ENCODE data around the gene COBLL1.

COBLL1 gene

DNA sequence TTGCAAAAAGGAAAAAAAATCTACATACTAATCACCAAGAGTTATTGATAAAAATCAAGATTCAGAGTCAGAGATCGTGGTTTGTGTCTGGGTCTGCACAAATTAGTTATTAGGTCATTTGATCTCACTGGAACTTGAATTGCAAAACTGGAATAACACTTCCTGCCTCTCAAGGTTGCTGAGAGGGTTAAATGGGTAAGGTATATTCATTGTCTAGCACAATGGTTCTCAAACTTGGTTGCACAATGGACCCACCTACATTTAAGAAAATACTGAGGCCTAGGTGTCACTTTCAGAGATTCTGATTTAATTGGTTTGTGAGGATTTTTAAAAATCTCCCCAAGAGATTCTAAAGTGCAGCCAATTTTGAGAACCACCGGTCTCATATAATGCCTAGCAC is 84.8 kb downstream of the COBLL1 start:
- no peak for DNase-seq (ENCODE audit: low read depth)

DNA sequence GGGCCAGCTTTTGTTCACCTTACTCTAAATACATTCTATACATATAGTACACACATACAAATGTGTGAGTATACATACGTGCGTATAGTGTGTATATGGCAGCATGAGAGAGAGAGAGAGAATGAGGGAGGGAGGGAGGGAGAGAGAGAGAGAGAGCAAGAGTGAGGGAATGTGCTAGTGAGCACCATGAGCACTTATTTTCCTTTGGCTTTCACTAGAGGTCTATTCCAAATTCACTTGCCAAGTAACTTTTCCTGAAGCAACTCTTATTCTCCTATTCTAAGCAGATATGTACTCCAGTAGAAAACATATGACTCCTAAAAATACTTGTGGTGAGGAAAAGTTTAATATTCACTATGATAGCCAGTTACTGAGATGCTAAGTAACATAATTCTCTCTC is 85.7 kb downstream of the COBLL1 start:
- no peak for DNase-seq (ENCODE audit: low read depth)

DNA sequence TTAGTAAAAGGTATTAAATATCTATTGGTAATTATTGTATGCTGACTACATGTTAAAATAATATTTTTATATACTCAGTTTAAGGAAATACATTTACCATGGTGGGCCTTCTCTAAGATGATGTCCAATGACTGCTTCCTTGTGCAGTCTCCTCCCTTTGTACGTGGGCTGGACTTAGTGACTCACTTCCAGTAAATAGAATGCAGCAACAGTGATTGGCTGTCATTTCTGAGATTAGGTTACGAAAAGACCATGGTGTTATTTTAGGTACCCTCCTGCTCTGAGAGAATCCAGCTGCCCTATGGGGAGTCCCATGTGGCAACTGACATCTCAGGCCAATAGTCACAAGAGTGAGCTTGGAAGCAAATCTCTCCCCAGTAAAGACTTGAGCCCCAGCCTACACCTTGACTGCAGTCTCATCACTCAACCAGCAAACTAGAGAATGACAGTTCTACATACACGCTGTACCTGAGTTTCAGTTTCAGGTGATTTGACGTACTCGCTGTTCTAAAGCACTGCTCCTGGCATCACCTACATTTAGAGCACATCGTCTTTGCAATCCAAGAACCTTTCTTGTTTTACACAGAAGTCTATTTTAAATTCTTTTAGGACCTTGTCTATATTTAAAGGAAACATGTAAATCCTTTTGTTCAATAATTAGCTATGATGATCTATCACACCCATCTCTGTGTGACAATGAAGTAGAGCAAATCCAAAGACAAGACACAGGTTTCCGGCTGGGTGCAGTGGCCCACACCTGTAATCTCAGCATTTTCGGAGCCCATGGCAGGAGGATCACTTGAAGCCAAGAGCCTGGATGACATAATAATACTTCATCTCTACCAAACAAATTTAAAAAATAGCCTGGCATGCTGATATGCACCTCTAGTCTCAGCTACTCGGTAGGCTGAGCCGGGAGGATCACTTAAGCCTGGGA is 87.2 kb downstream of the COBLL1 start:
- DNase-seq (ENCODE audit: low read depth), result no peak

DNA sequence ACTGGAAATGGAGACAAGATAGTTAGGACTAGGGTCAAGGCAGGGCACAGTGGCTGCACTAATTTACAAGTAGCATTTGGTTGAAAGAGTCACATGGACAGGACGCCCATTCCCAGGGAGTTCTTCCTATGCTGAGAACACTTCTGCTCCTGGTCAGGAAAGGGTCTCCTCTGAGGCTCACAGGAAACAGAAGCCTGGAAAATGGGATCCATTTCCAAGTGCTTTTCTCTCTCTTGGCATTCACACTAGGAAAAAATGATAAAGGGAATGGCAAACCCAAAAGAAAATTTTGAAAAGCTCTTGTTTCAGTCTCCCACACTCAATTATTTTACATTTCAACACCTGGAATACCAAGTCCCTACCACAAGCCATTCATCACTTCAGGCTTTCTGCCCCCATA is 88.7 kb downstream of the COBLL1 start:
- no peak for DNase-seq (ENCODE audit: low read depth)

DNA sequence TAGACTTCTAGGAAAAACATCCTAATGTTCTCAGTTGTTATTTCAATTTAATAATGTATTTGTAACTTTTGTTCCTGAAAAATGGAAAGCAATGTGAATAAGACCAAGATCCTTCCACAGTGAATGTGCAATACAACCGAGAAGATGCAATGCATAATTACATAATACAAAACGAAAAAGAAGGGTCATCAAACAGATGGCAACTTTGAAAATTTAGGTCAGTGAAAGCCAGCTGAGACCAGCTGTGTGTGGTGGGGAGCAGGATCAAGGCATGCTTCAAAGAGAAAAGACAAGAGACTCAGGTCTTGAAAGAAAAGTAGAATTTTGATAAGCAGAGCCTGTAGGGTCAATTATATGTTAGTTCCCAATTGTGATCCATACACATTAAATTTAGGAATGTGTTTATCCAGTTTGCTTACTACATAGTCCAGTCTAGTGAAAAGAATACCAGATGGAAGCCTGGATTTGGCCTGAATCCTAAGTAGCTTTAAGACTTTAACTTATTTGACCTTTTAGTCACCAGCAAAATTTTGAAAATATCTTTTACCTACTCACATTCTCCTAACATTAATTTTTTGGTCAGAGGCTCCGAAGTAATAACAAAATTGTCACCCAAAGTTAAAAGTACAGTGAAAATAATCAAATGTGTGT is 93.7 kb downstream of the COBLL1 start:
- DNase-seq (ENCODE audit: low read depth), result no peak

DNA sequence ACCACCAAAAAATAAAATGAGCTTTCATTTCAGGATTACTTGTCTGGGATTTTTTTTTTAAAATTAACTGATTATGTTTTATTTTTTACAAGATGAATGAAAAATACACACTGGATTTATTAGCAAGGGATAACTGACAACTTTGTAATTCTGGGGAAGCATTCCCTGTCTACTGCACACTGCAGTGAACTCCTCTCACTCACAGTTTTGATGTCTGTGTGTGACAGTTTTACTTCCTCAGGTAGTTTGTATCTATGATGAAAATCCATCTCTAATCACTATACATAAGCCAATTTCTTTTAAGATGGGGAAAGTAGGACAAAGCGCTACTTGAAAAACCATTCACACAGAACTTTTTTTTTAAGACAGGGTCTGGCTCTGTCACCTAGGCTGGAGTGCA is 94.5 kb downstream of the COBLL1 start:
- DNase-seq (ENCODE audit: low read depth), result no peak

DNA sequence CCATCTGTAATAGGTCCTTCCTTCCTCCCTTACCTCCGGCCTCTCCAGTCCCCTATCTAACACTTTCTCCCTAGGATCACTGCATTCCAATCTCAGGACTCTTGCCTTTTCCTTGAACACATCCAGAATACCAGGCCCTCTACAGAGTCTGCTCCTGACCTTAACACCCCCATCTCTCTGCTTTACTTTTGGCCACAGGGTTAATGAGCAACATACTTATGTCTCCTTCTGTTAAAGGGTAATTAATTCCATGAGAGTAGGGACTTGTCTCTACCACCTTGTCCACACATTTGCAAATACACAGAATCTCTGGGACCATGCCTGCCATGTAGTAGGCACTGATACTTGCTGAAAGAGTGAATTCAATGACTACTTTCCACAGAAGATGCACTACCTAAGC is 94.9 kb downstream of the COBLL1 start:
- no peak for DNase-seq (ENCODE audit: low read depth)

DNA sequence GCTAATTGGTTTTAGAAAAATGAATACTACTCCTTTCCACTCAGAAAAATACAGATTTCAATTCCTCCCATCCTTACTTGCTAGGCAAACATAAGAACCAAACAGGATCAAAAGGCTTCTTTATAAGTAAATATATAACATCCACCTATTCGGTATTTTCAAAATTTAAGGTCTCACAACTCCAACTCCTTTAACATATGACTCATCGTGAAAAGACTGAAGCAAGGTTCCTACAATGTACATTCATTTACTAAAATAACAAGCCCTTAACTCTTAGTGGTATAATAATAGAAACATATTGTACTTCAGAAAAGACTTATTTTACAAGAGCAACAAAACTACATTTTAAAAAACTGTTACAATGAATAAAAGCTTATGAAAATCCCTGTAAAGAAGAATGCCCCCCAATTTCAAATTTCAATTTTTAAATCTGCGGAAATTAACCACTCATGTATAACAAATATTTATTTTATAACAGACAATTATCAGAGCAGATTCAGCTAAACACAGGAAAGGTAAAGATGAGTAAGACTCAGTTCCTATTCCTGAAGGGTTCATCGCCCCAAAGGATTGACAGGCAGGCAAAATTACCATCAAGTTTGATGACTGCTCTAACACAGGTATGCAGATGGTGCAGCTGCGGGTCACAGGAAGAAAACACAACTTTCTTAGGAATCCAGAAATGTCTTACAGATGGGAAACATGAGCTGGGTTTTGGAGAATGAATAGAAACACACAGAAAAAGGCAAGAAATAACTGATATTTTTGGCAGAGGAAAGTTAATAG is 96.4 kb downstream of the COBLL1 start:
- no peak for DNase-seq (ENCODE audit: low read depth)

DNA sequence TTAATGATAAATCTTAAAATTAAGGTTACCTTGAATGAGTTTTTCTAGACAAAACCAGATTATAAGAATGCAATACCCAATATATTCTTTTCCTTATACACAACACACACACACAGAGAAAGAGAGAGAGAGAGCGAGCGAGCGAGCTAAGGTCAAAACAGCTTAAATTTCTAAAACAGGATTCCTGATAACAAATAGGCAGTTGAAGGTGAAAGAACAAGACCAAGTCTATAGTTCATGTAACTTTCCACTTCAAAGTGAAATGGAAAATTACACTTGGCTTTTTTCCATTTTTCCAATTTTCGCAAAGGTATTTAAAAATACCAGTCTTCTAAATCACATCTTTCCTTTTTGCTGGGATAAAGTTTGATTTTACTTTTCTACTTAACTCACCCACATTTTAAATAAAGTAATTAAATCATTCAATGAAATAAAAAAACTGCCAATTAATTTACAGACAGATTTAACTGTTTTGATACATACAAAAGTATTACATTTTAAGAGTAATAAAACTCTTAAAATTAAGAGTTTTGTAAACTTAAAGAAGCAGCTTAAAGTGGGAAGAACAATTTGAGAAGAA is 98.8 kb downstream of the COBLL1 start:
- DNase-seq (ENCODE audit: low read depth), result no peak

DNA sequence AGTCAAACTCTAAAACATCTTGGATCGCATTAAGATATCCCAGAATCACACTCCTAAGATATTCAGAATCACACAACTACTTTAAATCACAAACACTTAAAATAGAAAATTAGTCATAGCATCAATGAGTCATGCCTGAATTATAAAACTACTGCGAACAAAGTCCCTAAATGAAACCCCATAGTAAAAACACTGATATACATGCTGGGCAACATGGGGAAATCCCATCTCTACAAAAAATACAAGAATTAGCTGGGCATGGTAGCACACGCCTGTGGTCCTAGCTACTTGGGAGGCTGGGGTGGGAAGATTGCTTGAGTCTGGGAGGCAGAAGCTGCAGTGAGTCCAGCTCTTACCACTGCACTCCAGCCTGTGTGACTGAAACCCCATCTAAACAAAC is 101.7 kb downstream of the COBLL1 start:
- no peak for DNase-seq (ENCODE audit: low read depth)

DNA sequence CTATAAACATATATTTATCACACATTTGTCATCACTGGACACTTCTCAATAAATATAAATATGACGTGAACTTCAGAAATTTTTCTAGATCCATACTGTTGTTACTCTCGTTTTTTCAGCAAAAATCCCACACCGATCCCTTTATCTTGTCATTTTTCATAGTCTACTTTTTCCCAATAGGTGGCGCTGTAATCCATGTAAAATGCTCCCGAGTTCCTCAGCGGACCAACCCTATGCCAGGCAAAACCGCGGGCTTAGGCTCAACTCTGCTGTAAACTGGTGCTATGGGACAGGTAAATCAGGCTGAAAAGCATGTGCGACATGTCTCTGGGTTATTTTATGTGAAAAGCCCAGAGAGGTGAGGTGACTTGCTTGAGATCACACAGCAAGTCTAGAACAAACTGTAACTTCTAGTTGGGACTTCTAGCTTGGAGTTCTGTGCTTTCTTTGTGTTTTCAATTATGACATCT is 104.0 kb downstream of the COBLL1 start:
- no peak for DNase-seq (ENCODE audit: low read depth)

DNA sequence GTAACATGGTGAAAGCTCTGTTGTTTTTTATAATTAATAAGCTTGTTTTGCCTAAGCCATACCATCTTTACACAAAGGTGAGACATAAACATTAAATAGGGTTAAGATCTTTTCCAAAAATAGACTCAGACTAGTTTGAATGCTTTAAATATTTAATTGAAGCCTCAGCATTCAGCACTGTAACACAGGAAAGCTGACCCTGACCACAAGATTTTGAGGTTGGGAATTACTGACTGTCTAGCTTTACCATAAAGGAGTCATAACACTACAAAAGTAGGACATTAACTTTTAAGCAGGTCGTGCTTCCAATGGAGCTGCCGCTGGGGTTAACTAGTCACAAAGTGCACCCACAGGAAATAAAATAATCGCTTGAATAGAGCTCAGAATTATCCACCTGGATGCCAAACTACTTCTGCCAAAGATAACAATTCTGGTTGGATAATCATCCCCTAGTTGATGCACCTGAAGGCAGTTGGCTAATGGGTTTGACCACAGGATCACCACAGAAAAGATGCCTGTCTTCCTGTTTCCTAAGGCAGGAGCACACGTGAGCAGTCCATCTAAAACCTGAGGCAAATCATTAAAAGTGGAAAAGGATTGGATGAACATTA is 106.2 kb downstream of the COBLL1 start:
- no peak for DNase-seq (ENCODE audit: low read depth)

DNA sequence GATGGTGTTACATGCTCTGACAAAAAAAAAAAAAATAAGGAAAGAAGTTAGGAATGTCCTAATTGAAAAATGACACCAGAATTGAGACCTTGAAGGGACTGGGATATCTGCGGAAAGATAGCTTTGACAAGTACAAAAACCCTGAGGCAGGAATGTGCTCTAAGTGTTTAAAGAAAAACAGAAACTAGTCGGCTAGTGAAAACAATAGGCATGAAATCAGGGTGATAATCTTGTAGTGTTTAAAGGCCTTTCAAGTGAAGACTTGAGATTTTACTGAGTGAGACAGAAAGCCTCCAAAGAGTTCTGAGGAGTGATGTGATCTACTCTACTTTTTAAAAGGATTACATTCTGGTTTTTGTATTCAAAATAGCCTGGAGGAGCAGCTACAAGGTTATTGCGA is 107.4 kb downstream of the COBLL1 start:
- no peak for DNase-seq (ENCODE audit: low read depth)

DNA sequence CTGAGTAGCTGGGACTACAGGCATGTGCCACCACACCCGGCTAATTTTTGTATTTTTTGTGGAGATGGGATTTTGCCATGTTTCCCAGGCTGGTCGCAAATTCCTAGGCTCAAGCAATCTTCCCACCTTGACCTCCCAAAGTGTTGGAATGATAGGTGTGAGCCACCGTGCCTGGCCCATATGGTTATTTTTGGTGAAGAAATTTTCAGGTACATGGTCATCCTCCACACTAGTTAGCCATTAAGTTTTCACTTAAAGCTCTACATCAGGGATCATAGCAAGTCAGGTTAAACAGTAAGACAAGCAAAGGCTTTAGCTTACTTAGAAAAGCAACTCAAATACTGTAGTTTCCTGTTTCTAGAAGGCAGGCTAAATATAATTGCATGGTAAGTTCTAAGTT is 116.1 kb downstream of the COBLL1 start:
- no peak for DNase-seq (ENCODE audit: low read depth)

DNA sequence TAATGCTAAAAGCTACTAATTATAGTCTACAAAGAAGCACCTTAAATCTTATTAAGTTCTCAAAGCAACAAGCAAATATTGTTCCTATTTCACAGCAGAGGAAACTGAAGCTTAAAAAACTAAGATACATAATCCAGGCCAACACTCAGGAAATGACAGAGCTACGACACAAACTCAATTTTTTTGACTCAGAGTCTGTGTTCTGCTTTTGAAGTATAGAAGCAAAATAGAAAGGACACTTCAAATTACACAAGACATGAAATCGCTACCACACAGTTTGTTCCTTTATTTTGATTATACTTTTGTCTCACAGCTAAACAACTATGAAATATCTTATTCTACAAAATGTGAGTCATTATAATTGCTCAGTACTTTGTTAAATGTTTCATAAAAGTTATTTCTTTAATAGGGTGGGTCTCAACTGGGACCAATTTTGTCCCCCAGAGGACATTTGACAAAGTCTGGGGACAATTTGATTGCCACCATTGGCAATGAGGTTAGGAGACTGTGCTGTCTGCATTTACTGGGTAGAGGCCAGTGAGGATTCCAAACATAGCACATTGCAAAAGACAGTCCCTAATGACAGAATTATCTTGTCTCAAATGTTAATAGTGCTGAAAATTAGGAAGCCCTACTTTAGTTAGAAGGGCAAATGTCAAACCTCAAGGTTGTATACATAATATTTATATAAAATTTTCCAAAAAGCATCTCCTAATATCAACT is 118.8 kb downstream of the COBLL1 start:
- no peak for DNase-seq (ENCODE audit: low read depth)

DNA sequence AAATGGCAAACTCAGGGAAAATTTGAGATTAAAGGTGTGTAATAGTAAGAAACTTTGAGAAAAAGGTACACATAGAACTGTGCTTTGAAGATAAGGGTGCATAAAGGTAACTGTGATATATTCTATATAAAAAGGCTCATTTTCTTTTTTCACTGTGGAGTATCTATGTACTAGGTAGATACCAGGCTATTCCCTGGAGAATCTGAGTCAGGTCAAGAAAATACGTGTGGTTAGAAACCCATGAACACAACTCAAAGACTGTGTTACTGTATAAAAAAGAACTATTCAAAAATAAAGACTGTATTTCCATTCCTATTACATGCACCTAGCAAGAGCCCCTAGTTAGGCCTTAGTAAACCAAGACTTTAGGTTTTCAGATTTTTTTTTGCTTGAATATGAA is 120.2 kb downstream of the COBLL1 start:
- no peak for DNase-seq (ENCODE audit: low read depth)

DNA sequence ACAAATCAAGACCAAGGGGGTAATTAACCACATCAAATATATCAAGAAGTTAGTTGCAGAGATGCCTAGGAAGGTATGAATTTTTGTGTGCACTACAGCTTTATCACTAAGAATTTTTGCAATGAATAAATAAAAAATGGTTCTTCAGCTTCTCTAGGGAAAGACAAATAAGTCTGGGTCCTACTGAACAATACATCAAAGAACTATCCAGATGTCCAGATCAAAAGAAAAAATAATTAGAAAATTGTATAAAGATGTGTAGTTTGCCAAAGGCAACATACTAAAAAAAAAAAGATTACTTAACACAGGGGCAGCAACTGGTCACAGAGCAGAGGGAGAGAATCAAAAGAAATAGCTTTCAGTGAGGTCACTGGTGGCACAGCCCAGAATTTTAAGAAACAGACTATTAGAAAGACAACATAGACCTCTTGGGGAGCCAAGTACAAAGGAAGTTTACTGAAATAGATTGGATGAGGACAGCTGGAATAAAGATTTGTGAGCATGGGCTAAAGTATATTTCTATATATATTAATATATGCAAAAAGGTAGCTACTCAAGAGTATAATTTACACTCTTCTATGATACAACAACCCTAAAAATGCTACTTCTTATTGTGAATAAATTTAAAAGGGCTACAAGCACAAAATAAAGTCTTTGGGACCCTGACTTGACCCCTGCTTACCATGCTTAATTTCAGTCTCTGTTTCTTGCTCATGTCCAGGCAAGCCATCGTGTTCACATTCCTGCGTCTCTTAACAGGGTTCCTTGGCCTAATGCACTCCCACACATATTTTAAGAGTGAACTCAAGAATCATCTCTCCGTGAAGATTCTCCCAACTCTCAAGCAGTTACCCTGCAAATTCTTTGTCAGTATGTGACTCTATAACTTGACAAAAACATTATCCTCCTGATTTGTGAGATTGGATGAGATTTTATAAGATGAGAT is 121.4 kb downstream of the COBLL1 start:
- DNase-seq (ENCODE audit: low read depth), result no peak

DNA sequence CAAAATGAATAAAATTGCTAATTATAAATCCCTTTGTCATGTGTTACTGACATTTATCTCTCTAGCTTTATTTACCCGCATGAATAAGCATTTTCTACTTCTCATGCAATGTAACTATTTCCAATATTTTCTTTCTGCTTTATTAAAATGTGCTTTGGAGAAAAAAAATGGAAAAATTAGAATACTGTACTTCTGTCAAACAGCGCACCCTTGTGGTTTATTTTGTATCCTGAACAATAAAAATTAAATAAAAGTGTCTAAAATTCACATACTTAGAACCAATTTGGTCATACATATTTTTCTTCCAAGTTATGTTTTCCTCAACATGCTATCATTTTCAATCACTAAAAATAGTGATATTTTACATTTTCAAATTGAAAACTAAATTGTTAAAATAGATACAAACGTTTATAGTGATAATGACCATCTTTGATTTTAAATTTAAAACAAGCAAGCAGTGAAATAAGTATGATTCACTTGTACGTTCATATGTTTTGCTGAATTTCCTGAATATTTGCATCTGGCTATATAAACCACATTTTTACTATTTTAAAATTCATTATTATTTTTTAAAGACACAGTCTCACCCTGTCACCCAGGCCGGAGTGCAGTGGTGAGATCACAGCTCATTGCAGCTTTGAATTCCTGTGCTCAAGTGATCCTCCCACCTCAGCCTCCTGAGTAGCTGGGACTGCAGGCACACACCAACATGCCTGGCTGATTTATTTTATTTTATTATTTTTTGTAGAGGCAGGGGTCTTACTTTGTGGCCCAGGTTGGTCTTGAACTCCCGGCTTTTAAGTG is 124.4 kb downstream of the COBLL1 start:
- no peak for DNase-seq (ENCODE audit: low read depth)

DNA sequence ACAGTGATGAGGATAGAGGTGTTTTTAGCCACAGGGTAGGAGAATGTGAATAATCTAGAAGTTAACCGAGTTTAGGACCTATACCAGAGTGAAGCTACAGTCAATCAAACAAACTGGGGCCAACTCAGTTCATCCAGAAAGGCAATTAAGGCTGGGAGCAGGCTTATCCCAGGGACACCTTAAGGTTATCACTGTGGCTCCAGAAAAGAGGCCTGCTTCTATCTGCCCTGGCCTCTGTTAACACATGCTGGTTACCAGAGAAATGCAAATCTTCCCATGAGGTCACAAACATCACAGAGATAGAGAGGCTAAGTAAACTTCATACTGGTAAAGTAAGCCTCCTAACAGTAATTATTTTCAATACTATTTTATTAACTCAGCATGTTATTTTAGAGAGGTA is 127.2 kb downstream of the COBLL1 start:
- DNase-seq (ENCODE audit: low read depth), result no peak

All from stimulated activated CD8-positive, alpha-beta memory T cell treated with anti-CD3 and anti-CD28 coated beads, Interleukin-12 subunit alpha, Interleukin-12 subunit beta, amount 100 ng/mL, for 4 hours (primary cell).